GM19328 (cell line): ENCODE results near the gene CENPX.

Source experiments
- ATAC-seq: cut with Tn5 transposase; IDR thresholded peaks from one replicate; pipeline ENCODE4 v1.9.1; 2021; ENCODE audit warnings: mild to moderate bottlenecking, moderate library complexity; ENCODE audit not compliant: unreplicated experiment

CENPX gene

GRCh38 chr17:82022310-82022980 lies at the start of gene CENPX:
Gene CENPX (minus strand): TSS chr17:82022878. CDS start chr17:82022861, 17 bp downstream.
- no peak for ATAC-seq

GRCh38 chr17:82070611-82071010 lies 47.9 kb upstream of the CENPX start:
- ATAC-seq: no peak

- ATAC-seq: peak; percentile 60
Measured at GRCh38 chr17:82065638-82066303, 43.1 kb upstream of the CENPX start, which contains the start of gene DUS1L. Gene DUS1L (minus strand): TSS chr17:82065804. CDS start chr17:82065059, 745 bp downstream.

GRCh38 chr17:82065193-82065637 lies 42.5 kb upstream of the CENPX start:
- ATAC-seq: peak; percentile 20

GRCh38 chr17:82064433-82065192 lies 41.9 kb upstream of the CENPX start:
- no peak for ATAC-seq

- ATAC-seq: no peak
Measured at GRCh38 chr17:82063424-82064415, 41.0 kb upstream of the CENPX start.

- ATAC-seq: no peak
Measured at GRCh38 chr17:82062984-82063368, 40.3 kb upstream of the CENPX start.

- ATAC-seq: no peak
Measured at GRCh38 chr17:82062076-82062983, 39.7 kb upstream of the CENPX start.

- ATAC-seq: no peak
Measured at GRCh38 chr17:82061047-82061925, 38.6 kb upstream of the CENPX start.

GRCh38 chr17:82060614-82061013 lies 37.9 kb upstream of the CENPX start:
- no peak for ATAC-seq

GRCh38 chr17:82060001-82060380 lies 37.3 kb upstream of the CENPX start:
- no peak for ATAC-seq

- no peak for ATAC-seq
Measured at GRCh38 chr17:82059272-82060000, 36.8 kb upstream of the CENPX start.

- no peak for ATAC-seq
Measured at GRCh38 chr17:82058855-82059249, 36.2 kb upstream of the CENPX start.

GRCh38 chr17:82058230-82058854 lies 35.7 kb upstream of the CENPX start:
- no peak for ATAC-seq

GRCh38 chr17:82056729-82057621 lies 34.3 kb upstream of the CENPX start:
- ATAC-seq: no peak

GRCh38 chr17:82055965-82056728 lies 33.5 kb upstream of the CENPX start:
- ATAC-seq: no peak
